ENCODE results near the gene ZNF343. TPM values are rescaled to one million over a fixed set of nuclear protein-coding genes. Genes with fewer than 3 reads are reported as not detected.

Gene ZNF343
- total and polyA plus RNA-seq, 2 of the 8 experiments (the other 6 are each of a cell fraction or from before 2014, with no cell fraction given) = 1.8 to 5.0 TPM

- FAIRE-seq (no peak), DNase-seq (ENCODE audit: low read depth in 1 of 2, low spot score in 2 of 2) (no peak)
- H2BK15ac ChIP-seq (ENCODE audit: low read length) = no peak overlapping the region
- H3K79me2 ChIP-seq (ENCODE audit: control insufficient read depth in 1 of 2, insufficient read depth in 2 of 2, low read length in 2 of 2) = no peaks in the 10 kb centered on the region
- H2AK5ac ChIP-seq (ENCODE audit: low read depth, low read length) = no peak overlapping the region
- no peak overlapping the region for H3K27ac ChIP-seq (ENCODE audit: low read depth, low read length)
- no peak overlapping the region for H4K8ac ChIP-seq (ENCODE audit: extremely low read depth, insufficient read depth, low read length)
- H3K79me1 ChIP-seq (ENCODE audit: low read depth, low read length) = no peaks in the 10 kb centered on the region
- H4K5ac ChIP-seq (ENCODE audit: insufficient read length, low read depth, low read length) = no peak overlapping the region
- no peak overlapping the region for H2BK20ac ChIP-seq (ENCODE audit: low read length)
- H3K27me3 ChIP-seq (replicated peaks in 1 of 4; ENCODE audit: control insufficient read depth in 3 of 4, extremely low read depth in 1 of 4, insufficient read depth in 3 of 4, low read length in 3 of 4) = peaks cover 2 to 23% (median 18%) of the 10 kb centered on the region in 4 experiments; a peak in 6 of 7 replicates
- H2BK120ac ChIP-seq (replicated peaks; ENCODE audit: low read depth, low read length) = no peak overlapping the region
- H3K4me3 ChIP-seq (ENCODE audit: extremely low read depth in 1 of 4, insufficient read depth in 2 of 4, low read depth in 3 of 4, low read length in 4 of 4) = no peak overlapping the region
- H4K20me1 ChIP-seq (replicated peaks in 1 of 2; ENCODE audit: control insufficient read depth in 1 of 2, insufficient read depth in 2 of 2, low read length in 2 of 2) = no peaks in the 10 kb centered on the region
- no peak overlapping the region for H3K56ac ChIP-seq (replicated peaks; ENCODE audit: insufficient read length, low read depth, low read length)
- H3K4me2 ChIP-seq (ENCODE audit: insufficient read depth in 1 of 2, low read depth in 2 of 2, low read length in 2 of 2) = no peak overlapping the region
- no peaks in the 10 kb centered on the region for H3K4me1 ChIP-seq (replicated peaks in 1 of 4; ENCODE audit: control insufficient read depth in 3 of 4, insufficient read depth in 4 of 4, low read length in 3 of 4)
- no peak overlapping the region for H3K14ac ChIP-seq (ENCODE audit: insufficient read length)
- no peak overlapping the region for H2BK5ac ChIP-seq (ENCODE audit: low read depth, low read length)
- H3K23ac ChIP-seq (ENCODE audit: insufficient read length) = no peak overlapping the region
- H3K4ac ChIP-seq (replicated peaks; ENCODE audit: insufficient read length, low read depth, low read length) = no peak overlapping the region
- ChIA-PET CTCF (ENCODE audit: partially characterized antibody) (interaction anchor here (0.7 to 1.6 kb wide), 4 partner anchors 8 to 14 kb away, joined by 3 to 5 read pairs (median 4); no protein-coding TSS in a partner anchor), POLR2A (ENCODE audit: partially characterized antibody) (interaction anchor here (0.7 kb wide), 1 partner anchor 140 kb away, joined by 3 read pairs; no protein-coding TSS in a partner anchor)
- H3K36me3 ChIP-seq (ENCODE audit: control insufficient read depth in 2 of 4, insufficient read depth in 4 of 4, low read length in 3 of 4) = no peaks in the 10 kb centered on the region
- H4K91ac ChIP-seq (replicated peaks; ENCODE audit: insufficient read length, low read length) = no peak overlapping the region
- H3K9ac ChIP-seq (replicated peaks in 1 of 4; ENCODE audit: extremely low read depth in 1 of 4, low read depth in 3 of 4, low read length in 3 of 4) = no peak overlapping the region
- H2AFZ ChIP-seq (ENCODE audit: low read length) = no peak overlapping the region
- 78% methylated on average over 10 of the region's 10 CpGs; no CpG with 5 or more reads in 1 of the 2 experiments for WGBS, 2 experiments (ENCODE audit: extremely low coverage in 1 of 2, insufficient coverage in 1 of 2, insufficient read length in 1 of 2, insufficient replicate concordance in 2 of 2, low coverage in 1 of 2, low lambda C conversion rate in 2 of 2, missing lambda C conversion rate in 1 of 2)
- no peaks in the 10 kb centered on the region for H3K9me3 ChIP-seq (ENCODE audit: insufficient read depth in 2 of 2, low read depth in 1 of 2, low read length in 1 of 2)
- peaks cover 8% of the 10 kb centered on the region; the same call in 1 of the 2 replicates for H3K23me2 ChIP-seq (ENCODE audit: low read depth, low read length)
- peak overlapping the region; percentile 39; the same call in 1 of the 2 replicates for H2BK12ac ChIP-seq (ENCODE audit: low read depth, low read length)
- no peak overlapping the region for H3K18ac ChIP-seq (ENCODE audit: extremely low read depth, low read length)
- no peak for TF ChIP-seq HDAC2 (IDR thresholded peaks at IDR 0.05; ENCODE audit: borderline replicate concordance in 1 of 2, low read depth in 2 of 2, low read length in 2 of 2)
- no peak for TF ChIP-seq CTBP2 (IDR thresholded peaks at IDR 0.05; ENCODE audit: borderline replicate concordance, insufficient read depth, insufficient read length, low read length)
- no peak for TF ChIP-seq SIX5 (IDR thresholded peaks at IDR 0.05; ENCODE audit: low read depth, low read length)
- no peak for TF ChIP-seq CTCF (IDR thresholded peaks at IDR 0.05; ENCODE audit: control extremely low read depth in 1 of 3, insufficient read depth in 1 of 3, low read depth in 1 of 3, low read length in 3 of 3)
- TF ChIP-seq YY1 (IDR thresholded peaks at IDR 0.05; ENCODE audit: low read depth, low read length) = no peak
- TF ChIP-seq EP300 (IDR thresholded peaks at IDR 0.05; ENCODE audit: borderline replicate concordance in 1 of 2, low read depth in 2 of 2, low read length in 2 of 2) = no peak
- TF ChIP-seq TBP (IDR thresholded peaks at IDR 0.05; ENCODE audit: low read depth, low read length) = no peak
- TF ChIP-seq BCL11A (IDR thresholded peaks at IDR 0.05; ENCODE audit: low read depth in 2 of 2, low read length in 2 of 2) = no peak
- no peak for TF ChIP-seq CHD2 (IDR thresholded peaks at IDR 0.05; ENCODE audit: low read length)
Observed at GRCh38 chr20:2528671-2529271, 20.1 kb upstream of the ZNF343 start.

Measured in H1 (cell line).